Activated T-cell treated with anti-CD3 and anti-CD28 coated beads, Interleukin-2, amount 50 U/mL, for 72 hours (primary cell): Measurements from ENCODE around the gene NPHP1. TPM values are rescaled to one million over a fixed set of nuclear protein-coding genes. Genes with fewer than 3 reads are reported as not detected.
"Not testable (repeated sequence)": the region's sequence is repeated elsewhere in the genome, so short reads cannot be mapped to it uniquely, and the experiment has no call there.

Source experiments
- ATAC-seq, 2 donors: fragments of 150-1000 bp; cut with Tn5 transposase; replicated peaks in 1 of 2; 2 replicates each; pipeline ENCODE4 v1.10.0; 2021; ENCODE audit warnings: moderate library complexity in 2 of 2, mild to moderate bottlenecking in 1 of 2
- DNase-seq, 2 donors: peaks; one replicate each; pipeline ENCODE4 v3.0.0; 2021 to 2022; ENCODE audit warnings: mixed read lengths in 1 of 2
- H3K27ac Mint-ChIP-seq: one replicate; pipeline ENCODE4 v1.8.0; 2022; ENCODE audit warnings: mild to moderate bottlenecking, moderate library complexity, mixed read lengths
- H3K27me3 Mint-ChIP-seq: one replicate; pipeline ENCODE4 v1.8.0; 2022; ENCODE audit warnings: low read depth, mixed read lengths
- H3K36me3 Mint-ChIP-seq, 2 donors: one replicate each; pipeline ENCODE4 v1.8.0; 2022; ENCODE audit warnings: mixed read lengths in 2 of 2, mild to moderate bottlenecking in 1 of 2; ENCODE audit not compliant: insufficient read depth in 2 of 2
- H3K4me1 Mint-ChIP-seq: one replicate; pipeline ENCODE4 v1.8.0; 2022; ENCODE audit warnings: low read depth, mixed read lengths
- H3K4me3 Mint-ChIP-seq, 2 donors: one replicate each; pipeline ENCODE4 v1.8.0; 2022; ENCODE audit warnings: mild to moderate bottlenecking in 2 of 2, mixed read lengths in 2 of 2, moderate library complexity in 2 of 2
- H3K9me3 Mint-ChIP-seq, 2 donors: one replicate each; pipeline ENCODE4 v1.8.0; 2022; ENCODE audit warnings: mixed read lengths in 2 of 2
- total RNA-seq, 2 donors: library from RNA; stranded (reverse); gene quantifications; one replicate each; pipeline ENCODE4 v1.2.3, GENCODE V29; 2022

Gene NPHP1
- 1 to 10 TPM; 1.1 to 1.8 TPM for total RNA-seq

DNA sequence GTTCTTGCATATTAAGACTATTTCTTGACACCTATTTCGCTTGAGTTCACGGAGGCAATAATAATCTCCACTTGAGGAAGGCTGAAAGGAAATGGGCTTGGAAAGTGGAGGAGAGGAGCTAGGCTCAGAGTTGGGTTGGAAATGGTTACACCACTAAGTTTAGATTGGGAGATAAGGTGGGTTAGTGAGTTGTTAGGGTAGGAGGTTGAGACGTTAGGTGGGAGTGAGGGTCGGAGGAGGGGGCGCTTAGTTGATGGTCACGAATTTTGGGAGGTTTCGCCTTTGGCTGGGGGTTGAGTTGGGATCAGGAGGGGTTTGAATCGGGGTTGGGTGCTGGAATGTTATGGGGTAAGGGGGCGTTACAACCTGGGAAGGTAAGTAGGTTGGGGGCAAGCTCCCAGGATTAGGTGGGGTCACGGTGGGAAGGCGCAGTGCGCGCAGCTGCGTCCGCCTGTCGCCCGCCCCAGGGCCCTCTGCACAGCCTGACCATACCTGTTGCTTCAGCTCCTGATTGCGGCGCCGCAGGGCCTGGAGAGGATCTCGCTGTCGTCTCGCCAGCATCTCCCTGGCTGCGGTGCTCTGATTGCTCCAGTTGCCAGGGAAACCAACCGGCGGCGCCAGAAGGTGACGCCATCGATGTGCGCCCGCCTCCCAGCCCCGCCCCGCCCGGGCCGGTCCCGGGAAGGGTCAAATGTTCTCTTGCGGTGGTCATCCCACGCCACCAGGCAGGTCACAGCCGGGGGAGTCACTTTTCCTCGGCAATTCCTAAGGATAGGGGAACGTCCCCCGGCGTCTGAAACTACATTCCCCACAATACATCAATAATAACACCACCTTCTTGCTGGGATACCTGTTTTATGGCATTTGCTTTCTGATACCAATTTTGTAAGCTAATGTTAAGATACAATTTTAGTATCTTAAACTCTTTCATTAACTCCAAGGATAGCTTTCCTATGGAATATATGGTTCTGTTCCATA is at the start of gene NPHP1:
TSS of gene NPHP1 (minus strand) at position 606 of the 978 bp plus-strand sequence. CDS start at position 561, 45 bp downstream.
- peaks cover 2 to 7% of the 10 kb centered on the region in 2 donors for H3K36me3 Mint-ChIP-seq
- H3K9me3 Mint-ChIP-seq: no peaks in the 10 kb centered on the region
- peak within 1 kb of the TSS; percentile 71 for H3K27ac Mint-ChIP-seq
- ATAC-seq: peak; percentile 95 to 97
- H3K4me1 Mint-ChIP-seq: peaks cover 33% of the 10 kb centered on the region
- H3K27me3 Mint-ChIP-seq: no peaks in the 10 kb centered on the region
- peak within 1 kb of the TSS; percentile 88 to 89 for H3K4me3 Mint-ChIP-seq
- peak; percentile 85 to 90 for DNase-seq

DNA sequence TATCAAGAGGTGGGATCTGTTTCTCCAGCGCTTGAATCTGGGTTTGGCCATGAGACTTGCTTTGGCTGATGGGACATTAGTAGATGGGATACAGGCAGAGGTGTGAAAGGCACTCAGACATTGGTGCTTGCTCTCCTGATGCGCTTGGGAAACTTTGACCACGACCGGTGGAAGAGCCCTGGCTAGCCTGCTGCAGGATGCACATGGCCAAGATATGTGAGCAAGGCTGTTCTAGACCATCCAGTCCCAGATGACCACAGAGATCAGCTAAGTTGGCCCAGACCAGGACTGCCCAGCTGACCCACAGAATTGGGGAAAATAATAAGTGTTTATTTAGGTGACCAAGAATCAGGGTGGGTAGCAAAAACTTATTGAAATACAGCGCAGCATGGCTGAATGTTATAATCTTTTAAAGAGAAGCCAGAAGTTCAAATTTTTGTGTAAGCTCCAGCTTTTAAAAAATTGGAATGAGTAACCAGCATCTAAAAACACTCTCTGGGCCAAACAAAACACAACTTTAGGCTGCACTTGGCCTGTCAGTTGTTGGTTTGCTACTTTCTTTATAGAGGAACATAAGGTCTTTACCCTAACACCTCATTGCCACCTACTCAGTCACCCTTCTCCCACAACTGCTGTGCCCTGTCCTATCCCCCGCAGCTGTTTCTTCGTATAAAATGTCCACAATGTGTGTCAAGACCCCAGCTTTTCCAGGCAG is 43.4 kb upstream of the NPHP1 start:
- not testable (repeated sequence) for H3K4me1 Mint-ChIP-seq

DNA sequence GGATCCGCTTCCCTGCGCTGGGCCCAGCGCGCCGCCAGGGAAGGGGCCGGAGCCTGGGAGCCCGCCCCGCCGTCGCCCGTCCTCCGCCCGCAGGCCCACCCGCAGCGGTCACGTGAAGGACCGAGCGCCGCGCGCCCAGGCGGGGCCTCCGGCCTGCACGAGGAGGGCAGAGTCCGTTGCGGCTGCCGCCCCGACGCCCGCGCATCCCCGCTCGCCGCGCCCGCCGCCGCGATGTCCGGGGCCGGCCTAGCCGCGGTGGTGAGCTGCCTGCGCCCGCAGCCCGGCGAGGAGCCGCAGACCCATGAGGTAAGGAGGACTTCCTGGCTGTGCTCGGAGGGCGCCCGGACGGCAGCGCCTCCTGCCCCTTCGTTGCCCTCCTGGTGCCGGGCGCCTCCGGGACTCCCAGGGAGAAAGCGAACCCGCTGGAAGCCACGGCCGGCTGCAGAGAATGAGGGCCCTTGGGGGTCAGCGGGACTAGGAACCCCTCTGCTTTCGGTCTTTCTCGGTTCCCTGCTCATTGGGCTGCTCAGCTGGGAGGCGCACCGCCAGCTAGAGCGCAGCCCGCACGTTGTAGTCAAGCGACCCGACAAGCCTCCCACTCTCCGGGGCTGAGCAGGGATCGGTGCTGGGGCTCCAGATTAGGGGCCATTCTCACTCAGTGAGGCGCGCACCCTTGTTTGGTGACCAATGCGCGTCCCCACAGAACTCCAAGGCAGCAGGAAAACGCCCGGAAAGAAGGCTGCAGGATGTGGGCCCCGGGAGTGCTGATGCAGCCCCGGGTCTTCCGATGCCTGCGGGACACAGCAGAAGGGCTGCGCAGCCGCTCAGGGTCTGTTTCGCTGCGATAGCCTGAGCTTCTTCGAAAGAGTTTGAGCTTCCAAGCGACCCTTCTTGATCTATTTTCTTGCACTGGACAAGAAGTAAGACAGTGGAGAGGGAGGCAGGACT is 40.9 kb upstream of the NPHP1 start:
- H3K9me3 Mint-ChIP-seq, H3K4me1 Mint-ChIP-seq, H3K27me3 Mint-ChIP-seq, H3K27ac Mint-ChIP-seq, H3K4me3 Mint-ChIP-seq, H3K36me3 Mint-ChIP-seq, DNase-seq: not testable (repeated sequence)
- peak; percentile 52 to 76 for ATAC-seq

More for the DNA sequence above, 43.4 kb upstream of the NPHP1 start:
- H3K27me3 Mint-ChIP-seq, H3K4me3 Mint-ChIP-seq, ATAC-seq, H3K36me3 Mint-ChIP-seq, H3K9me3 Mint-ChIP-seq, DNase-seq, H3K27ac Mint-ChIP-seq: not testable (repeated sequence)

DNA sequence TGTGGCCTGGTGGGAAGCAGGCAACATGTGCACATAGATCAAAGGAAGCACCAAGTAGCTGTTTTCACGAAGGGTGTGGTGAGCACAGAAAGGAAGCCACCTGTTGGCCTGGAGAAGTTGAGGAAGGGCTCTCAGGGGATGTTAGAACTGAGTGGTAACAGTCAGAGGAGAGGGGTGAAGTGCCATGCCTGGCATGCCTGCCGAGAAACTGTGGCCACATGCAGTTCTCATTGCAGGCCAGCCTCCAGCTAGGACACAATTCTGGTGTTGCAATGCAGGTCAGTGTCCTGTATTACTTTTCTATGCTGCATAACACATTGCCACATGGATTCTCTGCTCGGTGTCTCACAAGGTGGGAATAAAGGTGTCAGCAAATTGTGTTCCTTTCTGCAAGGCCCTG is 38.5 kb upstream of the NPHP1 start:
- H3K9me3 Mint-ChIP-seq, DNase-seq, H3K36me3 Mint-ChIP-seq, H3K4me3 Mint-ChIP-seq, H3K27ac Mint-ChIP-seq, ATAC-seq, H3K27me3 Mint-ChIP-seq, H3K4me1 Mint-ChIP-seq: not testable (repeated sequence)

DNA sequence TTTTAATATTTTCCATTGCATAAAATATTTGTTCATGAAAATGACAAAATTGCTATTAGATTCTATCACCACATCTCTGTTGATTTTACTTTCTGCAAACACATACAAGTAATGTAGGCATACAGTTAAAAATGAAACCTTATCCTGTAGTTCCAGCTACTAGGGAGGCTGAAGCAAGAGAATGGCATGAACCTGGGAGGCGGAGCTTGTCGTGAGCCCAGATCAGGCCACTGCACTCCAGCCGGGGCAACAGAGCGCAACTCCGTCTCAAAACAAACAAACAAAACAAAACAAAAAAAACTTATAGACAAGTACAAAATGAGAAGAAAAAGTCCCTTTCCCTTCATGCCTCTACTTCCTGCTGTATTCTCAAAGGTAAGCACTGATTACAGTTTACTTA is 29.7 kb upstream of the NPHP1 start:
- H3K4me1 Mint-ChIP-seq, H3K36me3 Mint-ChIP-seq, ATAC-seq, H3K27me3 Mint-ChIP-seq, H3K4me3 Mint-ChIP-seq, DNase-seq, H3K9me3 Mint-ChIP-seq, H3K27ac Mint-ChIP-seq: not testable (repeated sequence)

DNA sequence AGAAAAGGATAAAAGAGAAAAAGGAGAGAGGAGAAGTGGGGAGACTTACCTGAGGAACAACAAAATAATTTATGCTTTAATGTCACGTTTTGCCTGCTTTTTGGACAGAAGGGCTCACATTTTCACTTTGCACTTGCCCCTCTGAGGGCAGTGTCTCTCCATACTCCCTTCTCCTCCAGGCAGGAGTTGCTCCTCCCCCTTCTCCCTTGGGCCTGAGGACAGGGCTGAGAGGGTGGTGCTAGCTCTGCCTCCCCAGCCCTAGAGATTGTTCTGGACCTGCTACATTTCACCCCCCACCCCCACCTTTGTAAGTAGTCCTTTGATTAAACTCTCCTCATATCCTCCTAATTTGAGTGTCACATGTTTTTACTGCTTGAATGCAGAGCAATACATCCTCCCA is 25.1 kb upstream of the NPHP1 start:
- not testable (repeated sequence) for ATAC-seq, H3K36me3 Mint-ChIP-seq, DNase-seq, H3K4me3 Mint-ChIP-seq, H3K4me1 Mint-ChIP-seq, H3K27ac Mint-ChIP-seq, H3K9me3 Mint-ChIP-seq
- H3K27me3 Mint-ChIP-seq: peaks cover 21% of the 10 kb centered on the region

DNA sequence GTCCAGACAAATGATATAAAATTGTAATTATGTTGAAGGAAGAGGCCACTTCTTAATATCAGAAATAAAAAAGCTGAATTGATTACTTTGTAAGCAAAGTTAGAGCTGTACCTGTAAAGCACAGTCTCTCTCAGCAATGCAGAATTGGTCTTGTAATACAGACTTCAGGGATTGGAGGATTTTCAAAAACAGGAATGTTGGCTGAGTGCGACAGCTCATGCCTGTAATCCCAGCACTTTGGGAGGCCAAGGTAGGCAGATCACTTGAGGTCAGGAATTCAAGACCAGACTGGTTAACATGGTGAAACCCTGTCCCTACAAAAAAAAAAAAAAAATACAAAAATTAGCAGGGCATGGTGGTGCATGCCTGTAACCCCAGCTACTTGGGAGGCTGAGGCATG is 17.8 kb upstream of the NPHP1 start:
- not testable (repeated sequence) for H3K27ac Mint-ChIP-seq, H3K4me1 Mint-ChIP-seq, H3K36me3 Mint-ChIP-seq, H3K9me3 Mint-ChIP-seq, H3K4me3 Mint-ChIP-seq, DNase-seq, ATAC-seq
- peaks cover 45% of the 10 kb centered on the region for H3K27me3 Mint-ChIP-seq

DNA sequence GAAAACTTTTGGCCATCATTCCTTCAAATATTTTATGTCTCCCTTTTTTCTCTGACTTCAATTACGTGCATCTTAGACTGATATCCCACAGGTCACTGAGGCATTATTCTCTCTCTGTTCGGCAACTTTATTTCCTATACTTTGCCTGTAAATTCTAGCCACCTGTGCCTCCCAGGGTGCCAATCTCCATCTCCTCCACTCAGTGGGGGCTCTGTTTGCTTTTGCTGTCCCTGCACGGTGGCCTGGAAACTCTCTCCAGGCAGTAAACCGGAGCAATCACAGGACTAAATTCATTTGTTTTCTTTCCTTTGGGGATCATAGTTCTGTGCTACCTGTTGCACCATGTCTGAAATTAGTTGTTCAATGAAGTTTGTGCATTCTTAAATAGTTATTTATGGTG is 17.1 kb upstream of the NPHP1 start:
- H3K4me1 Mint-ChIP-seq: no peaks in the 10 kb centered on the region
- H3K4me3 Mint-ChIP-seq: no peak overlapping the region
- ATAC-seq (no peak), DNase-seq (no peak)
- H3K36me3 Mint-ChIP-seq: no peaks in the 10 kb centered on the region
- H3K27ac Mint-ChIP-seq: no peak overlapping the region
- H3K9me3 Mint-ChIP-seq: no peaks in the 10 kb centered on the region
- peaks cover 39% of the 10 kb centered on the region for H3K27me3 Mint-ChIP-seq

DNA sequence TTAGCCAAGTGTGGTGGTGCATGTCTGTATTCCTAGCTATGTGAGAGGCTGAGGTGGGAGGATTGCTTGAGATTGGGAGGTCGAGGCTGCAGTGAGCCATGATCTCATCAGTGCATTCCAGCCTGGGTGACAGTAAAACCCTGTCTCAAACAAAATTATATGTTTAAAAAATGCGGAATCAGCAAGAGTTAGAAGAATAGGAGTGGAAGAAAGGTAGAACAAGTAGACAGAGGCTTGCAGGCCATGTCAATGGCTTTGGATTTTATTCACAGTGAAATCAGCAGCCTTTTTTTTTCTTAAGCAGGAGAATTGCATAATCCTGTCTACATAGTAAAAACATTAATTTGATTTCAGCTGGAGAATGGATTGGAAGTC is 15.4 kb upstream of the NPHP1 start:
- H3K27ac Mint-ChIP-seq: no peak overlapping the region
- H3K27me3 Mint-ChIP-seq: peaks cover 48% of the 10 kb centered on the region
- no peaks in the 10 kb centered on the region for H3K4me1 Mint-ChIP-seq
- H3K4me3 Mint-ChIP-seq: no peak overlapping the region
- H3K9me3 Mint-ChIP-seq: no peaks in the 10 kb centered on the region
- no peaks in the 10 kb centered on the region for H3K36me3 Mint-ChIP-seq
- no peak for DNase-seq
- ATAC-seq: no peak

DNA sequence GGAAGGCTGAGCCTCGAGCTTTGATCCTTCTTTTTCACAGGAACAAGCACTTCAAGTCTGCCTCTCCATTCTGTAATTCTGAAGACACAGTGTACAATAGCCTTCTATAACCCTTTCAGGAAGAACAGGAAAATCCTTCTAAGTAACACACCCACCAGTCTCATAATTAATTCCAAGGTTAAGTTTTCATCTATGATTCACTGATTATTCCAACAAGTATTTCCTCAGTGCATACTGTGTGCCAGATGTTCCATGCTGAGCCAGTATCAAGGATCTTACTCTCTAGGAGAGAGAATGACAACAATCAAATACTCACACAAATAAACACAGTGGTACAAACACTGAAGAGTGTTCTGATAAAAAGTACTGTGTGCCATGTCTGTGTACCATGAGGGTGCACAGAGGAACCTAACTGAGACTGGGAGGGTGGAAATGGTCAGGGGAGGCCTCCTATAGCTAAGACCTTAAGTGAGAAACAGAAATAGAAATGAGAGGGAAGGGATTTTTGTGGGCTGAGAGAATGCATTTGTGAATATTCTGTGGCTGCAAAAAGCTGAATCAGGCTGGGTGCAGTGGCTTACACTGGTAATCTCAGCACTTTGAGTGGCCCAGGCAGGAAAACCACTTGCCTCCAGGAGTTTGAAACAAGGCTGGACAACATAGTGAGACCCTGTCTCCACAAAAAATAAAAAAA is 14.8 kb upstream of the NPHP1 start:
- no peaks in the 10 kb centered on the region for H3K36me3 Mint-ChIP-seq
- no peak overlapping the region for H3K4me3 Mint-ChIP-seq
- H3K27ac Mint-ChIP-seq: no peak overlapping the region
- ATAC-seq (no peak), DNase-seq (no peak)
- H3K9me3 Mint-ChIP-seq: no peaks in the 10 kb centered on the region
- H3K4me1 Mint-ChIP-seq: no peaks in the 10 kb centered on the region
- peaks cover 54% of the 10 kb centered on the region for H3K27me3 Mint-ChIP-seq

DNA sequence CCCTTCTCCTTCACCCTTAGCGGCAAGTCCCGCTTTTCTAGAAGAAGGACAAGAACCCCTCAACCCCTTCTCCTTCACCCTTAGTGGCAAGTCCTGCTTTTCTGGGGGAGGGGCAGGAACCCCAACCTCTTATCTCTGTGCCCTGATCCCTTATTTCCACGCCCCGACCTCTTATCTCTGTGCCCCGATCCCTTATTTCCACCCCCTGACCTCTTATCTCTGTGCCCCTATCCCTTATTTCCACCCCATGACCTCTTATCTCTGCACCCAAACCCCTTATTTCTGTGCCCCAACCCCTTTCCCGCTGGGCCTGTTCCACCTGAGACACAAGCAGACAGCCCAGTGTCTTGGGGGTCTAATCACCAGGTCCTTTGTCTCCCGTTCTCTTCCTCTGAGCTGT is 14.1 kb upstream of the NPHP1 start:
- H3K27ac Mint-ChIP-seq, H3K9me3 Mint-ChIP-seq, ATAC-seq, H3K4me1 Mint-ChIP-seq, DNase-seq, H3K4me3 Mint-ChIP-seq, H3K36me3 Mint-ChIP-seq: not testable (repeated sequence)
- peaks cover 59% of the 10 kb centered on the region for H3K27me3 Mint-ChIP-seq

DNA sequence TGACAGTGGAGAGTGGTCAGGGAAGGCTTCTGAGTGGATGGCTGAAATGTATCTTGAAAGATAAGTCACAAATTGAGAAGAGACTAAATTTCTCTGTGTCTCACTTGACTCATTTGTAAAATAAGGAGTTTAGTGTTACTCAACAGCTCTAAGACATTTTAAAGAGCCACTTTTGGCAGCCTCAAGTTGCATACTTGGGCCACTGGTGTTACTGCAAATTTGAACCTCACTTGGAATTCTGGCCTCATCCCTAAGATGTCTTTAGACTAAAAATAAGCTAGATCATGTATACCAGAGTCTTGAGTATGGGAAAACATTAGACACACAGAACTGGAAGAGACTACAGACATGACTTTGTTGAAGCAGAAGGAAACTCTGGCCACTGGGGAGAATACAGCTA is 12.0 kb upstream of the NPHP1 start:
- no peak overlapping the region for H3K4me3 Mint-ChIP-seq
- peaks cover 59% of the 10 kb centered on the region for H3K27me3 Mint-ChIP-seq
- ATAC-seq: no peak
- H3K27ac Mint-ChIP-seq: no peak overlapping the region
- H3K4me1 Mint-ChIP-seq: no peaks in the 10 kb centered on the region
- H3K36me3 Mint-ChIP-seq: peaks cover under 1 to 7% of the 10 kb centered on the region in 2 donors
- no peak for DNase-seq
- peaks cover 0 to 1% of the 10 kb centered on the region in 2 donors for H3K9me3 Mint-ChIP-seq
